HFFc6 (cell line): ENCODE data around the gene SYNPO. TPM values are rescaled to one million over a fixed set of nuclear protein-coding genes. Genes with fewer than 3 reads are reported as not detected.

ENCODE experiments used
- DNase-seq: peaks from one replicate; pipeline ENCODE4 v3.0.0-alpha.2; 2018
- H3K27ac Mint-ChIP-seq: 2 replicates; pipeline ENCODE4 v1.8.0; 2020; ENCODE audit warnings: mild to moderate bottlenecking, mixed read lengths
- H3K27me3 Mint-ChIP-seq: 2 replicates; pipeline ENCODE4 v1.8.0; 2021; ENCODE audit warnings: mild to moderate bottlenecking, moderate library complexity, mixed read lengths; ENCODE audit not compliant: insufficient read depth
- H3K36me3 Mint-ChIP-seq: 2 replicates; pipeline ENCODE4 v1.8.0; 2021; ENCODE audit warnings: low read depth, mixed read lengths
- H3K4me1 Mint-ChIP-seq: 2 replicates; pipeline ENCODE4 v1.8.0; 2020; ENCODE audit warnings: low read depth, mixed read lengths
- H3K4me3 Mint-ChIP-seq: 2 replicates; pipeline ENCODE4 v1.8.0; 2020; ENCODE audit warnings: mild to moderate bottlenecking, moderate library complexity, mixed read lengths
- H3K9me3 Mint-ChIP-seq: 2 replicates; pipeline ENCODE4 v1.8.0; 2020; ENCODE audit warnings: mild to moderate bottlenecking, mixed read lengths
- total RNA-seq, 6 experiments: library from RNA; stranded (reverse); fragmentation: NEBNext Ultra II Directional; extraction: Animal tissue kit (Norgen Biotek cat#: 25700); gene quantifications; 2 replicates in 1 of 6; 3 replicates in 5 of 6; pipeline ENCODE4 v1.2.3, GENCODE V29; 2021
- TF ChIP-seq, protein P1 (sequence below): fragments of 200-600 bp; sonication (generic); IDR thresholded peaks from 2 replicates; pipeline ENCODE4 v1.5.0; 2021; ENCODE audit warnings: antibody characterized with exemption, mild to moderate bottlenecking

Gene SYNPO
- total RNA-seq, 6 experiments from 2014 or later, result 35.6 to 50.7 (median 47.8) TPM

DNA sequence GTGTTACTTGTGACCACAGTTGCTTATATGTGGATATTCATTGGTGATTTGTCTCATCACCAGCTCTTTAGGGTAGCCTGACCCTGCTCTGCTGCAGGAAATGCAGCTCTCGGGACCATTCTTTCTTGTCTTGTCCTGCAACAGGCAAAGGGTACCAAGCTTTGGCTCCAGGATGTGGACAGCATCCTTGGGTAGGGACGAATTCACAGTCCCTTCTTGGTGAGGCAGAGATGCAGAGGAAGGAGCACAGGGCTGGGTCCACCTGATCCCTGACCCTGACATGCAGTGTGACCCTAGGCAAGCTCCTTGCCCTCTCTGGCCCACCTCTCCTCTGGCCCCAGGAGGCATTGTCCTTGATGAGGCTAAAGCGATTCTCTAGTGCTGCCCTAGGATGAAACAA, 37.0 kb upstream of the SYNPO start:
- no peak overlapping the region for H3K27ac Mint-ChIP-seq
- no peak for DNase-seq
- peaks cover 4% of the 10 kb centered on the region for H3K27me3 Mint-ChIP-seq
- no peaks in the 10 kb centered on the region for H3K36me3 Mint-ChIP-seq
- TF ChIP-seq, protein P1, sequence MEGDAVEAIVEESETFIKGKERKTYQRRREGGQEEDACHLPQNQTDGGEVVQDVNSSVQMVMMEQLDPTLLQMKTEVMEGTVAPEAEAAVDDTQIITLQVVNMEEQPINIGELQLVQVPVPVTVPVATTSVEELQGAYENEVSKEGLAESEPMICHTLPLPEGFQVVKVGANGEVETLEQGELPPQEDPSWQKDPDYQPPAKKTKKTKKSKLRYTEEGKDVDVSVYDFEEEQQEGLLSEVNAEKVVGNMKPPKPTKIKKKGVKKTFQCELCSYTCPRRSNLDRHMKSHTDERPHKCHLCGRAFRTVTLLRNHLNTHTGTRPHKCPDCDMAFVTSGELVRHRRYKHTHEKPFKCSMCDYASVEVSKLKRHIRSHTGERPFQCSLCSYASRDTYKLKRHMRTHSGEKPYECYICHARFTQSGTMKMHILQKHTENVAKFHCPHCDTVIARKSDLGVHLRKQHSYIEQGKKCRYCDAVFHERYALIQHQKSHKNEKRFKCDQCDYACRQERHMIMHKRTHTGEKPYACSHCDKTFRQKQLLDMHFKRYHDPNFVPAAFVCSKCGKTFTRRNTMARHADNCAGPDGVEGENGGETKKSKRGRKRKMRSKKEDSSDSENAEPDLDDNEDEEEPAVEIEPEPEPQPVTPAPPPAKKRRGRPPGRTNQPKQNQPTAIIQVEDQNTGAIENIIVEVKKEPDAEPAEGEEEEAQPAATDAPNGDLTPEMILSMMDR, result no peak
- H3K4me1 Mint-ChIP-seq, result peaks cover 14% of the 10 kb centered on the region
- no peak overlapping the region for H3K4me3 Mint-ChIP-seq
- H3K9me3 Mint-ChIP-seq, result no peaks in the 10 kb centered on the region

DNA sequence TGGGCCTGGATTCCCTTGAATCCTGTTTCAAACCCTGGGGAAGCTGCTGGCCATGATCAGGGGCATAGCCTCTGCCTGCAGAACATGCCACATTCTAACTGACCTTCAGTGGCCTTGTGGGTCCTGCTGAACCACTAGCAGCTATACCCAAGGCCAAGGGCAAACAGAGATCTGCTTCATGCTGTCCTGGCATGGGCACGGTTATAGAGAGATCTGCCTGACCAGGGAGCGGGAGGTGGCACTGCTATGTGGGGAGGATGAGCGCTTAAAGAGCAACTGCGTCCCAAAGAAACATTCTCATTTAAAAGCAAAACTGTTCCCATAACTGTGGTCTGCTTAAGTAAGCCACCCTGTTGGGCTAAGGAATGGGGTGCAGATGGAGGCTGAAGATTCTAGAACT, 36.5 kb upstream of the SYNPO start:
- no peaks in the 10 kb centered on the region for H3K36me3 Mint-ChIP-seq
- no peaks in the 10 kb centered on the region for H3K9me3 Mint-ChIP-seq
- H3K4me1 Mint-ChIP-seq, result peaks cover 14% of the 10 kb centered on the region
- no peak overlapping the region for H3K27ac Mint-ChIP-seq
- H3K27me3 Mint-ChIP-seq, result peaks cover 4% of the 10 kb centered on the region
- DNase-seq, result no peak
- TF ChIP-seq, protein P1, result no peak
- no peak overlapping the region for H3K4me3 Mint-ChIP-seq

DNA sequence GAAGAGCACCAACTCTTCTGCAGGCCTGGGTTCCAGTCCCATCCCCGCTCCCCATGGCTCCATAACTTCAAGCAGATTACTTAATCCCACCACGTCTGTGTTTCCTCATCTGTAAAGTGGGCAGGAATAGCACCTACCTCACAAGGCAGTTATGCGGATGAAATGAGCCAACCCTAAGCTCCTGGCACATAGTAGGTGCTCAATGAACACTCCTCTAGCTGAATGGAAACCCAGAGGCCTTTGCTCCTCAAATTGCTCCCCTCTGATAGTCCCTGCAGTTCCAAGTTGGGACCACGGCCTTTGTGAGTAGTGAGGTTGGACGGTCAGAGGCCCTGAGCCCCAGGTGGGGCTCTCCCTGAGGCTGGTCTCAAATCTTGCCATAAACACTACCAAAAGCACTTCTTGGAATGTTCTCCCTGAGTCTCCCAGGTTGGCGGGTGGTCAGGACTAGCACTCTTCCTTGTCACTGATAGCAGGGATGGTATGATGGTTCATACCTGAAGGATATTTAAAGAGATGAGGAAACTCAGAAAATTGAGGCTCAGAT, 35.5 kb upstream of the SYNPO start:
- Mint-ChIP-seq H3K4me3 (no peak overlapping the region), H3K9me3 (no peaks in the 10 kb centered on the region)

DNA sequence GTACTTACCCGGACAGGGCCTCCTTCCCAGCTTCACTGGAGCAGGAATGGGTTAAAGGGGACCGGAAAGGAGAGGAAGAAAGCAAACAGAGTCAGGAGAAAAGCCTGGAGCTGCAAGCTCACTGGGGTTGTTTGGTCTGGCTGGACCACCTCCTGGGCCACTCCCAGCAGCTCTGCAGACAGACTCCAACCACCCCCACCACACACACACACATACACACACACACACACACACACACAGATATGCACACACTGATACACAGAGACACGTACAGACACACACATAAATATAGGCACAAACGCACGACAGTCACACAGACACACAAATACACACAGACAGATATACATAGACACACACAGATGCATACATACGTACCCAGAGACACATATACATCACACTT, 34.9 kb upstream of the SYNPO start:
- Mint-ChIP-seq H3K27me3 (peaks cover 4% of the 10 kb centered on the region), H3K9me3 (no peaks in the 10 kb centered on the region), H3K4me3 (no peak overlapping the region), H3K27ac (no peak overlapping the region), H3K36me3 (no peaks in the 10 kb centered on the region), H3K4me1 (peaks cover 2% of the 10 kb centered on the region)
- DNase-seq, result no peak
- TF ChIP-seq, protein P1, result no peak

More for the DNA sequence above, 35.5 kb upstream of the SYNPO start:
- Mint-ChIP-seq H3K4me1 (peaks cover 8% of the 10 kb centered on the region), H3K27ac (no peak overlapping the region), H3K27me3 (peaks cover 4% of the 10 kb centered on the region), H3K36me3 (no peaks in the 10 kb centered on the region)
- DNase-seq, result no peak
- TF ChIP-seq, protein P1, result no peak

DNA sequence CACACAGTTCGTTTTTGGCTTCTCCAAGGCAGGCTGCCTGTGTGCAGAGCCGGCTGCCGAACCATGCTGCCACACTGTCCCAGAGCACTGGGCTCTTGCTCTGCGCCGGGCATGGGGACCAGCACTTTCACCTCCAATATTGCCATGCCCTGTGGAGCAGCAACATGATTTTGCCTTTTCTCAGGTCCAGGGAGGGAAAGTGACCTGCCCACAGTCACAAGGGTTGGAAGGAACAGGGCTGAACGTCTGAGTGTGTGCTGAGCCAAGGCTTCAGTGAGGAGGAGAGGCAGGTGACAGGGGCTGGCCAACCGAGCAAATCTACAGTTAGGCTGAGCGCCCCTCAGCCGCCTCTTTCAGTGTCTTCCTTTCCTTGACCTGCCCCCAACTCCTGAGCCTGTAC, 34.0 kb upstream of the SYNPO start:
- Mint-ChIP-seq H3K4me3 (no peak overlapping the region), H3K27ac (no peak overlapping the region)

More for the DNA sequence above, 34.0 kb upstream of the SYNPO start:
- H3K27me3 Mint-ChIP-seq, result peaks cover 4% of the 10 kb centered on the region
- no peaks in the 10 kb centered on the region; the same call in 1 of the 2 replicates for H3K4me1 Mint-ChIP-seq
- H3K36me3 Mint-ChIP-seq, result no peaks in the 10 kb centered on the region
- H3K9me3 Mint-ChIP-seq, result no peaks in the 10 kb centered on the region
- TF ChIP-seq, protein P1, result no peak
- no peak for DNase-seq
